Thyroid gland (tissue), 4 donors: ENCODE measurements around the gene BCAS3. TPM values are rescaled to one million over a fixed set of nuclear protein-coding genes. Genes with fewer than 3 reads are reported as not detected.

Source experiments
- DNase-seq, 2 donors: peaks; one replicate each; pipeline ENCODE4 v3.0.0-alpha.2; 2019
- H3K27ac ChIP-seq, 3 donors: fragments of 200-600 bp; sonication (generic); 1 replicate in 2 of 3; 2 replicates in 1 of 3; pipeline ENCODE4 v1.5.1; 2016 to 2019; ENCODE audit warnings: mild to moderate bottlenecking in 1 of 3, moderate library complexity in 1 of 3
- H3K27me3 ChIP-seq: fragments of 200-600 bp; sonication (generic); one replicate; pipeline ENCODE4 v1.5.1; 2019
- H3K36me3 ChIP-seq, 2 donors: fragments of 200-600 bp; sonication (generic); one replicate each; pipeline ENCODE4 v1.5.1; 2016 to 2019
- H3K4me1 ChIP-seq, 2 donors: fragments of 200-600 bp; sonication (generic); one replicate each; pipeline ENCODE4 v1.5.1; 2017 to 2019
- H3K4me3 ChIP-seq, 3 donors: fragments of 200-600 bp; sonication (generic); replicated peaks in 1 of 3; 1 replicate in 2 of 3; 2 replicates in 1 of 3; pipeline ENCODE4 v1.5.1; 2016; ENCODE audit warnings: mild to moderate bottlenecking in 1 of 3
- H3K9me3 ChIP-seq: fragments of 200-600 bp; sonication (generic); one replicate; pipeline ENCODE4 v1.5.1; 2017
- POLR2A ChIP-seq, 2 donors: fragments of 450-650 bp; IDR thresholded peaks; one replicate each; pipeline ENCODE4 v1.6.1; 2017; ENCODE audit warnings: antibody characterized with exemption in 2 of 2, mild to moderate bottlenecking in 2 of 2, moderate library complexity in 1 of 2
- WGBS, 2 donors: methylation state at CpG; one replicate each; pipeline ENCODE4 v1.1.5; 2017; 5-methylcytosine and 5-hydroxymethylcytosine counted together
- intact Hi-C: fragments of 100-400 bp; cut with DNase I; formaldehyde crosslinking; loops from one replicate; pipeline ENCODE4 v1.15.1; 2023
- total RNA-seq, 4 donors: library from RNA; depleted of rRNA; stranded (reverse); fragments of >200 nt; gene quantifications; one replicate each; pipeline ENCODE4 v1.2.3, GENCODE V29; 2016
- TF ChIP-seq, protein P1 (sequence below), 6 experiments: fragments of 200-600 bp in 3 of 6; fragments of 450-650 bp in 3 of 6; sonication (generic) in 3 of 6; IDR thresholded peaks; one replicate each; pipeline ENCODE4 v1.5.1; 2016 to 2019; ENCODE audit warnings: antibody characterized with exemption in 6 of 6, mild to moderate bottlenecking in 2 of 6, inconsistent platforms in 1 of 6, moderate library complexity in 1 of 6

BCAS3 gene
- total RNA-seq, 4 donors from 2014 or later, result 41.8 to 78.7 (median 51.6) TPM

DNA sequence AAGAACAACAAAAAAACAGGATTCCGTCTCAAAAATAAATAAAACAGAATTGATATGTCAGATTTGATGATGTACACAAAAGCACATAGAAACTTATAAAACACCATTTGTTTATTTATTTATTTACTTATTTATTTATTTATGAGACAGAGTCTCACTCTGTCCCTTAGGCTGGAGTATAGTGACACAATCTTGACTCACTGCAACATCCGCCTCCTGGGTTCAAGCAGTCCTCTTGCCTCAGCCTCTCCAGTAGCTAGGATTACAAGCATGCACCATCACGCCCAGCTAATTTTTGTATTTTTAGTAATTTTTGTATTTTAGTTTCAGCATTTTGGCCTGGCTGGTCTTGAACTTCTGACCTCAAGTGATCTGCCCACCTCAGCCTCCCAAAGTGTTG, 21.4 kb downstream of the BCAS3 start:
- no peak overlapping the region for H3K27ac ChIP-seq
- no peak overlapping the region for H3K4me3 ChIP-seq
- intact Hi-C loops, result no loop called here
- TF ChIP-seq, protein P1, sequence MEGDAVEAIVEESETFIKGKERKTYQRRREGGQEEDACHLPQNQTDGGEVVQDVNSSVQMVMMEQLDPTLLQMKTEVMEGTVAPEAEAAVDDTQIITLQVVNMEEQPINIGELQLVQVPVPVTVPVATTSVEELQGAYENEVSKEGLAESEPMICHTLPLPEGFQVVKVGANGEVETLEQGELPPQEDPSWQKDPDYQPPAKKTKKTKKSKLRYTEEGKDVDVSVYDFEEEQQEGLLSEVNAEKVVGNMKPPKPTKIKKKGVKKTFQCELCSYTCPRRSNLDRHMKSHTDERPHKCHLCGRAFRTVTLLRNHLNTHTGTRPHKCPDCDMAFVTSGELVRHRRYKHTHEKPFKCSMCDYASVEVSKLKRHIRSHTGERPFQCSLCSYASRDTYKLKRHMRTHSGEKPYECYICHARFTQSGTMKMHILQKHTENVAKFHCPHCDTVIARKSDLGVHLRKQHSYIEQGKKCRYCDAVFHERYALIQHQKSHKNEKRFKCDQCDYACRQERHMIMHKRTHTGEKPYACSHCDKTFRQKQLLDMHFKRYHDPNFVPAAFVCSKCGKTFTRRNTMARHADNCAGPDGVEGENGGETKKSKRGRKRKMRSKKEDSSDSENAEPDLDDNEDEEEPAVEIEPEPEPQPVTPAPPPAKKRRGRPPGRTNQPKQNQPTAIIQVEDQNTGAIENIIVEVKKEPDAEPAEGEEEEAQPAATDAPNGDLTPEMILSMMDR (IDR thresholded peaks at IDR 0.05), result no peak
- TF ChIP-seq POLR2A (IDR thresholded peaks at IDR 0.05), result no peak
- WGBS, 2 donors, result 97 to 98% methylated on average over 3 of the region's 3 CpGs
- H3K27me3 ChIP-seq, result no peaks in the 10 kb centered on the region
- H3K36me3 ChIP-seq, result no peaks in the 10 kb centered on the region
- DNase-seq, result no peak
- no peaks in the 10 kb centered on the region for H3K4me1 ChIP-seq
- no peaks in the 10 kb centered on the region for H3K9me3 ChIP-seq

DNA sequence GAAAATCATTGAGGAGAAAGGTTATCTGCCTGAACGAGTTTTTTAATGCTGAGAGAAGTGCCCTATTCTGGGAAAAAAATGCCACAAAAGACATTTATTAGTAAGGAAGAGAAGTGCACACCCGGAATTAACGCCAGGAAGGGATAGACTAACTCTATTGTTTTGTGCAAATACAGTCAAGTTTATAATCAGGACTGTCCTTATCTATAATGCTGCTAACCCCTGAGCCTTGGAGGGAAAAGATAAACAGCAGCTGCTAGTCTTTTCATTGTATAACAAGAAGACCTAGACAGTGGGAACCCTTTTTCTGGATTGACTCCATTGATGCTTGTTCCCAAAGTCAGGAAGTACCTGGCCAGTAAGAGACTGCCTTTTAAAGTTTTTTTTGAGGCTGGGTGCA, 26.5 kb downstream of the BCAS3 start:
- Histone ChIP-seq H3K4me1 (no peaks in the 10 kb centered on the region), H3K27ac (no peak overlapping the region), H3K27me3 (no peaks in the 10 kb centered on the region), H3K36me3 (no peaks in the 10 kb centered on the region), H3K4me3 (no peak overlapping the region), H3K9me3 (no peaks in the 10 kb centered on the region)
- WGBS, 2 donors, result 75 to 87% methylated on average over 3 of the region's 3 CpGs
- no peak for TF ChIP-seq POLR2A (IDR thresholded peaks at IDR 0.05)
- TF ChIP-seq, protein P1 (IDR thresholded peaks at IDR 0.05), result no peak
- intact Hi-C loops, result no loop called here
- DNase-seq, result no peak

DNA sequence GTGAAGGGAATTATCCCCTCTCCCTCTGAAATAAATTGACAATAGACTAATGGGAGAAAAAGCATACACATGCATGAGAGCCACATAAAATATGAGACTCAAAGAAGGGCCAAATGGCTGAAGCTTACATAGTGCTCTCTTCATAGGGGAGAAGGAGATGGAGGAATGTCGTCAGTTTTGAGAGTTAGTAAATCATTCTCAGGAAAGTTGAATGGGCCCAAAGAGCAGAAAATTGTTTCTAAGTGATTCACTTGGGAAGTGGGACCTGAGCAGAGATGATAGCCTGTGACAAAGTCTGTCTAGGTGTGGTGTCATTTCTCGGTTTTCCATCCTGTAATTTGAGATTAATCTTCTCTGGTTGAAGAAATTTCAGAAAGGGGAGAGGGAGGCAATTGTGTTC, 35.0 kb downstream of the BCAS3 start:
- DNase-seq, result no peak
- TF ChIP-seq POLR2A (IDR thresholded peaks at IDR 0.05), result no peak
- TF ChIP-seq, protein P1 (IDR thresholded peaks at IDR 0.05), result no peak
- no peak overlapping the region for H3K4me3 ChIP-seq
- H3K27ac ChIP-seq, result no peak overlapping the region
- intact Hi-C loops, result no loop called here
- no peaks in the 10 kb centered on the region for H3K36me3 ChIP-seq
- 89 to 90% methylated on average over 2 of the region's 2 CpGs for WGBS, 2 donors
- H3K27me3 ChIP-seq, result no peaks in the 10 kb centered on the region
- no peaks in the 10 kb centered on the region for H3K4me1 ChIP-seq
- H3K9me3 ChIP-seq, result no peaks in the 10 kb centered on the region

DNA sequence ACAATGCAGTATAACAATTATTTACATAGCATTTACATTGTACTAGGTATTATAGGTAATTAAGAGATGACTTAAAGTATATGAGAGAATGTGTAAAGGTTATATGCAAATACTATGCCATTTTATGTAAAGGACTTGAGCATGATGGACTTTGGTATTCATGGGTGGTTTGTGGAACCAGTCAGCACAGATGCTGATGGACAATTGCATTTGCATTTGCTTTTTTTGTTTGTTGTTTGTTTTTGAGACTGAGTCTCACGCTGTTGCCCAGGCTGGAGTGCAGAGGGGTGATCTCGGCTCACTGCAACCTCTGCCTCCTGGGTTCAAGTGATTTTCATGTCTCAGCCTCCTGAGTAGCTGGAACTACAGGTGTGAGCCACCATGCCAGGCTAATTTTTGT, 36.0 kb downstream of the BCAS3 start:
- intact Hi-C loops, result no loop called here
- H3K36me3 ChIP-seq, result no peaks in the 10 kb centered on the region
- no peaks in the 10 kb centered on the region for H3K4me1 ChIP-seq
- no peak for DNase-seq
- no peak overlapping the region for H3K27ac ChIP-seq
- TF ChIP-seq, protein P1 (IDR thresholded peaks at IDR 0.05), result no peak
- no peak for TF ChIP-seq POLR2A (IDR thresholded peaks at IDR 0.05)
- 92 to 96% methylated on average over 2 of the region's 2 CpGs for WGBS, 2 donors
- H3K4me3 ChIP-seq, result no peak overlapping the region
- H3K27me3 ChIP-seq, result no peaks in the 10 kb centered on the region
- H3K9me3 ChIP-seq, result no peaks in the 10 kb centered on the region

DNA sequence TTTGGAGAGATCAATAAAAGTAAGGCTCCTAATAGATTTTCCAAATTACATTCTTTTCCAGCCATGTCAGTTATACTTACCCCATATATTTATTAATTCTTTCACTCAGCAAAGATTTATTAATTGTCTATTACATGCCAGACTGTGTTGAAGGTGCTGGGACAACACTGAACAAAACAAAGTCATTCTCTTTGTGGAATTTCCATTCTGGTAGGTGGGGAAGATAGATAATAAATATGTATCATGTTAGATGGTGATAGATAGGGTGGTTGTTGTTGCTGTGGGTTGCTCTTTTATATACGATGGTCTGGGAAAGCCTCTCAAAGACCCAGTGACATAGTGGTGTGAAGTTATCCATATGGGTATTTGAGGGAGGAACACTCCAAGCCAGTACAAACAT, 39.1 kb downstream of the BCAS3 start:
- DNase-seq, result no peak
- Histone ChIP-seq H3K4me3 (no peak overlapping the region), H3K9me3 (no peaks in the 10 kb centered on the region), H3K27me3 (no peaks in the 10 kb centered on the region), H3K4me1 (no peaks in the 10 kb centered on the region), H3K27ac (no peak overlapping the region), H3K36me3 (no peaks in the 10 kb centered on the region)
- TF ChIP-seq POLR2A (IDR thresholded peaks at IDR 0.05), result no peak
- TF ChIP-seq, protein P1 (IDR thresholded peaks at IDR 0.05), result no peak
- WGBS, 2 donors, result 90 to 93% methylated on average over 1 of the region's 1 CpG
- intact Hi-C loops, result no loop called here
